Measurements from ENCODE around the gene SSC4D.

Gene SSC4D

GRCh38 chr7:76351372-76351771 lies 58.1 kb downstream of the SSC4D start:
- DNase-seq: no peak

GRCh38 chr7:76349313-76349885 lies 60.1 kb downstream of the SSC4D start:
- DNase-seq: no peak

- DNase-seq: no peak
Observed at GRCh38 chr7:76347710-76348109, 61.8 kb downstream of the SSC4D start.

DNA sequence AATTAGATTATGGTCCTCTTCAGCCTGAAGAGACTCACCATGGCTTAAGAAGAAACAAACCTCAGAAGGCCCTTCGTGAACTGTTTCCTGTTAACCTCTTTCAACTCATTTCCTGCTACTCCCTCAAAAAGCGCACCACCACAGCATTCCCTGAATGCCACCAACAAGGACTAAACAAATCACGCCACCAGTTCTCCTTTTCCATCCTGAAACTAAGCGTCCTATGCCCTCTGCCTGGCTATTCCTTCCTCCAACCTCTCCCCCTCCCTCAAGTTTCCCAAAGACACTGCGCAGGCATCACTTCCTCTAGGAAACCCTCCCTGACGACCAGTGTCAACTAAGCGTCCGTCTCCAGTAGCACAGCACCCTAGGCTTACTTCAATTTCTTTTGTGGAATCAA lies 62.7 kb downstream of the SSC4D start:
- DNase-seq: no peak

DNA sequence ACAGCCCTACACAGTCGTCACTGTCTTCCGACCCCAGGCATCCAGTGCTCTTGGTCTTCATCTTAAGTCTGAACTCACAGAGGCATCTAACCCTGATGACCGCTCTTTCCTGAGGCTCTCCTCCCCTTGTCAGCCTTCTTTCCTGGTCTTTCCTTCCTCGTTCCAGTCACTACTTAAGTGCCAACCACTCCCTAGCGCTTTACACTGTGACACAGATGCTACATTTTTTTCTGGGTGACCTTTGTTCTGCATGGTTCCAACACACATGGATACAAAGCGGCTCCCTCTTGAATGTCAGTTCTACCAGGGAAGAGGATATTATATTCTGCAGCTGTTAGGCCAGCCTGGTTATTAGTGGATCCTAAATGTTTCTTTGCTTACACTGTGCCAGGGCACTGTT lies 63.4 kb downstream of the SSC4D start:
- DNase-seq: no peak

DNA sequence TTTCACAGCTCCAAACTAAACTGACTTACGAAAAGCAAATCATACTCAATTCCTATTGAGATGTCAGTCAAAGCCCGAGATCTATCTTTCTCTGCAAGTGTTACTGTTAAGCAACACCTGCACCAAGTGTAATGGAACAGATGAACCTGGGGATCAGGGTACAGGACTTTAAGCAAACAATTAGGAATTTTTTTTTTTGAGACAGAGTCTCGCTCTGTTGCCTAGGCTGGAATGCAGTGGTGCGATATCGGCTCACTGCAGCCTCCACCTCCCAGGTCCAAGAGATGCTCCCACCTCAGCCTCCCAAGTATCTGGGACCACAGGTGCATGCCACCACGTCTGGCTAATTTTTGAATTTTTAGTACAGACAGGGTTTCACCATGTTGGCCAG lies 65.6 kb downstream of the SSC4D start:
- no peak for DNase-seq

DNA sequence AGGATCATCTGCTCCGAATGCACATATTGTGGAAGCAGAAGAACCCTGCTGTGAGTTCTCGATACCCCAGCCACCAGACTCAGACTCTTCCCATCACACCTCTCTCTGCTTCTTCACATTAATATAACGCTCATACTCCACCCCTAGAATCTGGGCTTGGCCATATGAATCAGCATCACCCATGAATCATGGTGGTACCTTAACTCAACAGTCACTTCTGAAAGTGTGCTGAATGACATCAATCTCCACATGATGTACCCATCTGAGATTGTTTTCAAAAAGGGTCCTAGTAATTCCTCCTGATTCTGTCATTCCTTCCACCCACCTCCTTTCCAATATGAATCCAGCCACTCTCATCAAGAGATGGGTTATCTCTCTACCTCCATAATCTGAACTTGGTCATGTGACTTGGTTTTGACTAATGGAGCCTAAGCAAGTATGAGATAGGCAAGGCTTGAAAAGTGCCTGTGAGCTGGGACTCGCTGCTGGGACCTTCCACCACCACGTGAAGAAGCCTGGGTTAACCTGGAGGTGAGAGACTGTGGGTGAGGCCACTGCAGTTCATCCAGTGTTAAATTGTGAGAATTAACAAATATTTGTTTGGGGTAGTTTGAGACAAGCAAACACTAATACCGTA lies 66.1 kb downstream of the SSC4D start:
- no peak for DNase-seq

- no peak for DNase-seq
Observed at GRCh38 chr7:76342222-76342621, 67.3 kb downstream of the SSC4D start.

DNA sequence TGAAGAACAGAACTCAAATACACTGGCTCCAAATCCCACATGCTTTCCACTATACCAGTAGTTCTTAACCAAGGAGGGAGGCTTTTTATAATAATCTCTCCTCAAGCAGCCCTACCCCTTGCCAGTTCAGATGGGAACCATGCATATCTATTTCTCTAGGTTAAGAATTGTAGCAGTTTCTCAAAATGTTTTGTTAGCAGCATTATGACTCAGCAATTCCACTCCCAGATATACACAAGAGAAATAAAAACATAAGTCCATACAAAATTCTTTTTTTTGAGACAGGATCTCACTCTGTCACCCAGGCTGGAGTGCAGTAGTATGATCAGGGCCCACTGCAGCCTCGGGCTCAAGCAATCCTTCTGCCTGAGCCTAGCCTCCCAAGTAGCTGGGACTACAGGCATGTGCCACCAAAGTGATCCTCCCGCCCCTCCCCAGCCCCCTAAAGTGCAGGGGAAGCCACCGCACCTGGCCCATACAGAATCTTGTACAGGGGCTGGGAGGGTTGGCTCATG lies 68.8 kb downstream of the SSC4D start:
- DNase-seq: no peak

All from activated naive CD4-positive, alpha-beta T cell treated with anti-CD3 and anti-CD28 coated beads, Interleukin-2, amount 50 U/mL, for 16 hours (primary cell).